Kidney epithelial cell (primary cell): Measurements from ENCODE around the gene C1orf94. TPM values are rescaled to one million over a fixed set of nuclear protein-coding genes. Genes with fewer than 3 reads are reported as not detected.

ENCODE experiments used
- DNase-seq: peaks from one replicate; pipeline ENCODE4 v3.0.0-alpha.2; 2010; ENCODE audit warnings: low read depth
- H3K27me3 ChIP-seq: 2 replicates; pipeline ENCODE4 v1.6.0; 2011; ENCODE audit warnings: low read length; ENCODE audit not compliant: control insufficient read depth, insufficient read depth
- H3K36me3 ChIP-seq: 2 replicates; pipeline ENCODE4 v1.5.1; 2011; ENCODE audit warnings: low read length; ENCODE audit not compliant: control insufficient read depth, insufficient read depth
- H3K4me3 ChIP-seq: 2 replicates; pipeline ENCODE4 v1.5.1; 2011; ENCODE audit warnings: low read depth, mild to moderate bottlenecking, control low read depth, low read length
- CTCF ChIP-seq: IDR thresholded peaks from 2 replicates; pipeline ENCODE4 v1.5.1; 2011; ENCODE audit warnings: mild to moderate bottlenecking, moderate library complexity, low read length, control low read depth, inconsistent platforms; ENCODE audit not compliant: insufficient read depth, poor library complexity, severe bottlenecking
- total RNA-seq: library from RNA; depleted of rRNA; stranded (reverse); fragments of >200 nt; gene quantifications from 2 replicates; pipeline ENCODE4 v1.2.3, GENCODE V29; 2015

C1orf94 gene
- total RNA-seq, 1 donor from 2014 or later: not detected

- TF ChIP-seq CTCF: no peak
- Histone ChIP-seq H3K27me3 (no peaks in the 10 kb centered on the region), H3K36me3 (no peaks in the 10 kb centered on the region), H3K4me3 (no peak overlapping the region)
- DNase-seq: no peak
These were observed 29.4 kb upstream of the C1orf94 start for GRCh38 chr1:34147301-34147700.

GRCh38 chr1:34149501-34149900, 27.2 kb upstream of the C1orf94 start:
- no peaks in the 10 kb centered on the region for H3K27me3 ChIP-seq
- H3K36me3 ChIP-seq: no peaks in the 10 kb centered on the region
- no peak for DNase-seq
- no peak overlapping the region for H3K4me3 ChIP-seq
- no peak for TF ChIP-seq CTCF

GRCh38 chr1:34153246-34153645, 23.5 kb upstream of the C1orf94 start:
- no peak for DNase-seq
- no peak overlapping the region for H3K4me3 ChIP-seq
- H3K27me3 ChIP-seq: no peaks in the 10 kb centered on the region
- no peaks in the 10 kb centered on the region for H3K36me3 ChIP-seq
- no peak for TF ChIP-seq CTCF

GRCh38 chr1:34155860-34156259, 20.8 kb upstream of the C1orf94 start:
- DNase-seq: no peak

GRCh38 chr1:34156739-34157138, 20.0 kb upstream of the C1orf94 start:
- TF ChIP-seq CTCF: no peak

More at GRCh38 chr1:34155860-34156259, 20.8 kb upstream of the C1orf94 start:
- Histone ChIP-seq H3K4me3 (no peak overlapping the region), H3K27me3 (no peaks in the 10 kb centered on the region), H3K36me3 (no peaks in the 10 kb centered on the region)
- no peak for TF ChIP-seq CTCF

More at GRCh38 chr1:34156739-34157138, 20.0 kb upstream of the C1orf94 start:
- H3K27me3 ChIP-seq: no peaks in the 10 kb centered on the region
- H3K4me3 ChIP-seq: no peak overlapping the region
- no peaks in the 10 kb centered on the region for H3K36me3 ChIP-seq
- DNase-seq: no peak
